ENCODE results near the gene VDAC1.

DNA sequence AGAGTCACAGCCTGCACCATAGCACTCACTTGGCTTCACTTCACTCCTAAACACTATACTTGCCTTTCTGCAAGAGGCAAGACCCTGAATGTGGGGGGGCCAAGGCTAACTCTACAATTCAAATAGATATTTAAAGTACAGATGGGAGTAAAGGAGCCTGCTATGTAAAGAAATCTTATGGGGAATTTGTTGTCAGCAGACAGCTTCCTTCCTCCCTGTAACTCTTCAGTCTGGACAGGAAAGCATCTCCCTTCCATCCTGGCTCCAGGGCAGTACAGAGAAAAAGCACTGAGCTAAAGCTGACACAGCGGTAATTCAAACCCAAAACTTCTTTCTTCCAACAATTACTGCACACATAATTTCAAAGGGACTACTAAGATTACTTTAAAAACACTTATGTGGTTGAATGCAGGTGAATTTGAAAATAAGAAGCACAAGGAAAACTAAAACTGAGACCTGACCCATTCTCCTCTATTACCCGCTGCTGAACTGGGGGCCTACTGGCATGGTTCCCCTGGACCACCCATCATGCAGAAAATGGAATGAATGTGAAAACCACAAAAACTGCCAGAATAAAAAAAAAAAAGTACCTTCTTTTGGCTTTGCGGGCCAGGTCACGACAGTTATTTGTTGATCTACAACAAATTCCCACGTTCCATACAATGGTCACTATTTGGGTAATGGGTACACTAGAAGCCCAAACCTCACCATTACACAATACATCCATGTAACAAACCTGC lies 13.4 kb downstream of the VDAC1 start:
- TF ChIP-seq, protein P1, sequence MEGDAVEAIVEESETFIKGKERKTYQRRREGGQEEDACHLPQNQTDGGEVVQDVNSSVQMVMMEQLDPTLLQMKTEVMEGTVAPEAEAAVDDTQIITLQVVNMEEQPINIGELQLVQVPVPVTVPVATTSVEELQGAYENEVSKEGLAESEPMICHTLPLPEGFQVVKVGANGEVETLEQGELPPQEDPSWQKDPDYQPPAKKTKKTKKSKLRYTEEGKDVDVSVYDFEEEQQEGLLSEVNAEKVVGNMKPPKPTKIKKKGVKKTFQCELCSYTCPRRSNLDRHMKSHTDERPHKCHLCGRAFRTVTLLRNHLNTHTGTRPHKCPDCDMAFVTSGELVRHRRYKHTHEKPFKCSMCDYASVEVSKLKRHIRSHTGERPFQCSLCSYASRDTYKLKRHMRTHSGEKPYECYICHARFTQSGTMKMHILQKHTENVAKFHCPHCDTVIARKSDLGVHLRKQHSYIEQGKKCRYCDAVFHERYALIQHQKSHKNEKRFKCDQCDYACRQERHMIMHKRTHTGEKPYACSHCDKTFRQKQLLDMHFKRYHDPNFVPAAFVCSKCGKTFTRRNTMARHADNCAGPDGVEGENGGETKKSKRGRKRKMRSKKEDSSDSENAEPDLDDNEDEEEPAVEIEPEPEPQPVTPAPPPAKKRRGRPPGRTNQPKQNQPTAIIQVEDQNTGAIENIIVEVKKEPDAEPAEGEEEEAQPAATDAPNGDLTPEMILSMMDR (conservative IDR thresholded peaks at IDR 0.05 in 1 of 2, IDR thresholded peaks at IDR 0.05 in 1 of 2; ENCODE audit: low read depth in 1 of 2, low read length in 2 of 2) = no peak
- no peak for TF ChIP-seq EZH2 (IDR thresholded peaks at IDR 0.05; ENCODE audit: low read length, missing control alignments)

Data from fibroblast of lung (primary cell).